HG02840 (cell line): Measurements from ENCODE around the gene FARP1.

ENCODE experiments used
- ATAC-seq: cut with Tn5 transposase; IDR thresholded peaks from one replicate; pipeline ENCODE4 v1.9.1; 2021; ENCODE audit warnings: mild to moderate bottlenecking, moderate library complexity, moderate number of reproducible peaks; ENCODE audit not compliant: unreplicated experiment, low FRiP score

Gene FARP1

DNA sequence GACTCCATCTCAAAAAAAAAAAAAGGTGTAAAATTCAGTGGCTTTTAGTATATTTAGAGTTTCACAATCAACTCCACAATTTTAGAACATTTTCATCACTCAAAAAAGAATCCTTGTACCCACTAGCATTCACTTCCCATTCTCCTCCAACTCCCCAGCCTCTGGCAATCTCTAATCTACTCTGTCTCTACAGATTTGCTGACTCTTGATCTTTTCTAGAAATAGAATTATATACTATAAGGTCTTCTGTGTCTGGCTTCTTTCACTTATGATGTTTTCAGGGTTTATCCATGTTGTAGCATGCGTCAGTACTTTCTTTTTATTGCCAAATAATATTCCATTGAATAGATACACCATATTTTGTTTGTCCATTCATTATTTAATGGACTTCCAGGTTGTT lies 8.0 kb upstream of the FARP1 start:
- no peak for ATAC-seq

DNA sequence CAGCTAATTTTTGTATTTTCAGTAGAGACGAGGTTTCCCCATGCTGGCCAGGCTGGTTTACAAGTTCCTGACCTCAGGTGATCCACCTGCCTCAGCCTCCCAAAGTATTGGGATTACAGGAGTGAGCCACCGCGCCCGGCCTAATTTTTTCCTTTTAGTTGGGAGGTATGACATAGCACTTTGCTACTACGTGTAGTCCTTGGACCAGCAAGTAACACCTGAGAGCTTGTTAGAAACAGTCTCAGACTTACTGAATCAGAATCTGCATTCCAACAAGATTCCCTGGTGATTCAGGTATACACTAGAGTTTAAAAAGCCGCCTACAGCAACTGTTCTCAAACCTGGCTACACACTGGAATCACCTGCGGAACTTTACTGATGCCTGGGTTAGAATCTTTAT lies 1.8 kb upstream of the FARP1 start:
- no peak for ATAC-seq

GRCh38 chr13:98141509-98142379 lies 1.1 kb upstream of the FARP1 start:
- ATAC-seq: no peak

DNA sequence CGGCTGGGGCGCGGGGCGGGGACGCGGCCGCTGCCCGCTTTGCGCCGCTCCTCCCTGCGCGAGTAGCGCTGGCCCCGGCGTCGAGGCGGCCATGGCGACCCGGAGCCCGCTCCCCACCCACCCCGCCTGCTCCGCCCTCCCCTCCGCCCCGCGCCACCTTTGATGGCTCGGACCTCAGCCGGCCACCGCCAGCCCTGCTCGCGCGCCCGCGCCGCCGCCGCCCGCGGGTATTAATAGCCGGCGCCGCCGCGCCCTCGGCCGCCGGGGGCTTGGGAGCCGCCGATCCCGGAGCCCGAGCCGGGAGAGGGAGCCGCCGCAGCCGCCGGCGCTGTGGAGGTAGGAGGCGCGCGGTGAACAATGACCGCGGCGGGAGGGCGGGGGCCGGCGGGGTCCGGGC lies 261 bp downstream of the FARP1 start:
- peak; percentile 13 for ATAC-seq

GRCh38 chr13:98143601-98144026 lies 720 bp downstream of the FARP1 start:
- ATAC-seq: no peak

DNA sequence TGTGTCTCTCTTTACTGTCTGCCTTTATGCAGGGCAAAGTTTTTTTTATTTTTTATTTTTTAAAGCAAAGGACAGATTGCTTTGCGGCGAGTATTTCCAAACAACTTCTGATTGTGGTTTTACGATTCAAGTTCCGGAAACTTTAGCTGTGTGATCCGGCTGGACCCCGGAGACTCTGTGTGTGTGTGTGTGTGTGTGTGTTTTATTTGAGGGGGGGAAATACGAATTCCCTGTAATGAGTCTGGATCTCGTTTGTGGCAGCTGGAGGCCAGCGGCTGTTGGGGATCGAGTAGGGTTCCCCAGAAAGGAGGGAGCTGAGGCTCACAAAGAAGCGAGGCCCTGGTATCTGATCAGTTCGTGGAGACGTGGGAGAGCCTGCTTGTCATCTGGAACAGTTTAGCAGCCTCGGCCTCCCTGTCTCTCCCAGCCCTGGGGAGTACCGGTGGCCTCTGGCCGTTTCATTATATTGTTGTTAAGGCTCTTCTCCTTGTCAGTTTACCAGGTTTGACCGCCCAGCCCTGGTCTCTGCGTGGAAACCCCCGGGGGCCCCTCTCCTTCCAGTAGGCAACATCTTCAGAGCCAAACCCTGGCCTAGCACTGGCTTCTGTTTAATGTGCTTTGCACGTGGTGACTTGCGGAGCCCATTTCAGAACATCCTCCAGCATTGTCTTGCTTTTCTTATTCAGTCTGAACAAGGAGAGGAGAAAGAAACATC lies 1.3 kb downstream of the FARP1 start:
- ATAC-seq: no peak

DNA sequence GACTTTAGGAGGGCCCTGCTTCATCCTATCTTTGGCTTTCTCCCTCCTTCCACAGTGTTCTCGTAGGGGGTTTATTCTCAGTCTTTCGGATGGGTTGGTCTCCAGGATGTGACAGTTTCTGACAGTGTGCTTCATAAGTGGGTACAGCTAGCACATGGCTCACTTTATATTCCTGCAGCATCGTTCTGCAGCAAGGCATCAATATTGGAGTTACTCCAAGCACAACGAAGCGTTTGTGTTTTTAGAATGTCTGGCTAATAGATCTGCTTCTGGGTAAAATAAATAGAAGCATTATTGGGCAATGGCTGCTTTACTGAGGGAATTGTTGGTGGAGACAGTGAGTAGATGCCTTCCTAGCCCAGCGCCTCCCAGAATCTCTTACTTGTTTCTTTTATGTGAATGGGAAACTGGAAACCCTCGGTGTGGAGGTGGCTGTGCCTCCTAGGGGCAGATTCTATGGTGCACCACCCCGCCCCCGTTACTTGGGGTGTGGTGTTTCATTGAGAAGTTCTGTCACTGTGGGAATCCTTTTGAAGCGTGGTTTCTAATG lies 2.0 kb downstream of the FARP1 start:
- no peak for ATAC-seq

GRCh38 chr13:98147521-98147920 lies 4.6 kb downstream of the FARP1 start:
- ATAC-seq: no peak

DNA sequence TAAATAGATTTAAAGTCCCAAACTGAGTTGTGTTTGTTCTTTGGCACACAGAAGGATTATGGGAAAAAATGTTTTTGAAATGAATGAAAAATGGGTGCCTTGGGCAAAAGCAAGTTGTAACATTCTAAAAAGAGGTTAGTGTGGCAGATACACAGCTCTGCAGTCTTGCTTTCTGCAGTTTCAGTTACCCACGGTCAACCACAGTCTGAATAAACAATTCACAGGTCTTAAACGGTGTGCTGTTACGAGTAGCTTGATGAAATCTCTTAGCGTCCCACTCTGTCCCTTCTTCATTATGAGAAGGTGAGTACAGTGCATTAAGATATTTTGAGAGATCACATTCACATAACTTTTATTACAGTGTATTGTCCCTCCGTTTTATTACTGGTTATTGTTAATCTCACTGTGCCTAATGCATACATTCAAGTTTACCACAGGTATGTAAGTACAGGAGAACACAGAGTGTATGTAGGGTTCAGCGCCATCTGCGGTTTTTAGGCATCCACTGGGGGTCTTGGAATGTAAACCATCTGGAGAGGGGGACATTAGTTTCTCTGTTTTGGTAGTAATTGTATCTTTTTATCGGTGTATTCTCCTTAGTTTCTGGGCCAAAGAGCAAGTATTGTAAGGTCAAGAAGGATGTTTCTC lies 8.1 kb downstream of the FARP1 start:
- no peak for ATAC-seq

DNA sequence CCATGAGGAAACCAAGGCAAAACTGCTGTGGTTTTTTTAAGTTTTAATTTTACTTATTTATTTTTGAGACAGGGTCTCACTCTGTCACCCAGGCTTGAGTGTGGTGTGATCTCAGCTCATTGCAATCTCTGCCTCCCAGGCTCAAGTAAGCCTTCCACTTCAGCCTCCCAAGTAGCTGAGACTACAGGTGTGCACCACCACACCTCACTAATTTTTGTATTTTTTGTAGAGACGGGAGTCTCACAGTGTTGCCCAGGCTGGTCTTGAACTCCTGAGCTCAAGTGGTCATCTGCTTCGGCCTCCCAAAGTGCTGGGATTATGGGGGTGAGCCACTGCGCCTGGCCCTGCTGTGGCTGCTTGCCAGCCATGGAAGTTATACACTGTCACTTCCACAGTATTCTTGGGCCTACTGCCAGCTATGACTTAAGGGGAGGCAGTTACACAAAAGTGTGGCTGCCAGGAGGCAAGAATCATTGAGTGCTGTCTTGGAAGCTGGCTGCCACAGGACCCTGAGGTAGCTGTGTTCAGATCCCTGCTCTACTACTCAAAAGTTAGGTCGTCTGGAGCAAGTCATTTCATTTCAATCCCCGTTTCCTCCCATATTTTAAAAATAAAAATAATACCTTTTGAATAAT lies 12.7 kb downstream of the FARP1 start:
- ATAC-seq: no peak

GRCh38 chr13:98156259-98156658 lies 13.4 kb downstream of the FARP1 start:
- ATAC-seq: no peak

GRCh38 chr13:98157188-98157587 lies 14.3 kb downstream of the FARP1 start:
- no peak for ATAC-seq

DNA sequence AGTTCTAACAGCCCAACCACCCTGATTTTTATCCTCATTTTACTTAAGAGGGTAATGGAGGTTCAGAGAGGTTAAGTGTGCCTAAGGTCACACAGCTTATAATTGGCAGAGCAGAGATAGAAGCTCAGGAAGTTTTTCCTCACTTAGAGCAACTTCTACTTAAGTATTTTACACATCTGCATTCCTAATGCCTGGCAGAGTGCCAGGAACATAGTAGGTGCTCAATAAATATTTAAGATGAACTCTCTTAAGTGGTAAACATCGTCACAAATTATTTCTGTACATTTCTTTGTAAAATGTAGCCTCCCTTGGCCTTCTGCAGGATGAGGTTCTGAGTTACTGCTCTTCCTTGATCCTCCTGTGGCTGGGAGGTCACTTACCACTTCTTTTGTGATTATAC lies 14.7 kb downstream of the FARP1 start:
- no peak for ATAC-seq

DNA sequence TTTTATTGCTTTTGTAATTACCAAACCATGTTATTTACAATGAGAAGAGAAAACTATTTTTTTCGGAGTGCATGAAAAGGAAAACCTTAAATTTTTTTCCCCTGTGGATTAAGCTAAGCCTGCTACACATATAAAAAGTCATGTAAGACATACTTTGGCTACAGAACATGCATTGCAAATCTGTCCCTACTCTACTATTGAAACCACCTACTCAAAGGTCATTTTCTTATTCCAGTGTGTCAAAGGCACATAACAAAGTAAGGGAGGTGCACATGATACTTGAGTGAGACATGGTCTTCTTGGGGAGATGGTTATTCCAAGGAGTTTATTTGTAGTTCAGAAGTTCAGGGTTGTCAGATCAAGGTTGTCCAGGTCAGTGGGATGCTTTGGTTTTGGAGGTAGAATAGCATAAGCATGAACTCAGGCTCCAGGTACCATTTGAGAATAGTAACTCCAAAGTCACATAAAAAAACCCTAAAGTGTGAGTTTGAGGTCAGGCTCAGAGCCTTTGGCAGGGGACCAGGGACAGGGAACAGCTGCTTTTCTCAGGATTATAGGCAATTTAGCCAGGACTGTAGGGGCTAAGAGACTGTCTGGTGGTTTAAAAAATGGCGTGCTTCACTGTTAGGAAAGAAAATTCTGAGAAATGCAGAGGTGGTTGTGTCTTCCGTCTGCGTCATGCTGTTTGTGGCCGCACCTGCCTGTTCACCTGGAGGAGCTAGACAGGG lies 15.4 kb downstream of the FARP1 start:
- ATAC-seq: no peak

DNA sequence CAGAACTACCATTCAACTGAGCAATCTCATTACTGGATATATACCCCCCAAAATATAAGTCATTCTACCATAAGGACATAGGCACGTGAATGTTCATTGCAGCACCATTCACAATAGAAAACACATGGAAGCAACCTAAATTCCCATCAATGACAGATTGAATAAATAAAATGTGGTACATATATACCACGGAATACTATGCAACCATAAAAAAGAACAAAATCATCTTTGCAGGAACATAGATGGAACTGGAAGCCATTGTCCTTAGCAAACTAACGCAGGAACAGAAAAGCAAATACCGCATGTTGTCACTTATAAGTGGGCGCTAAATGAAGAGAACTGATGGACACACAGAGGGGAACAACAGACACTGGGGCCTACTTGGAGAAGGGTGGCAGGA lies 20.0 kb downstream of the FARP1 start:
- no peak for ATAC-seq

DNA sequence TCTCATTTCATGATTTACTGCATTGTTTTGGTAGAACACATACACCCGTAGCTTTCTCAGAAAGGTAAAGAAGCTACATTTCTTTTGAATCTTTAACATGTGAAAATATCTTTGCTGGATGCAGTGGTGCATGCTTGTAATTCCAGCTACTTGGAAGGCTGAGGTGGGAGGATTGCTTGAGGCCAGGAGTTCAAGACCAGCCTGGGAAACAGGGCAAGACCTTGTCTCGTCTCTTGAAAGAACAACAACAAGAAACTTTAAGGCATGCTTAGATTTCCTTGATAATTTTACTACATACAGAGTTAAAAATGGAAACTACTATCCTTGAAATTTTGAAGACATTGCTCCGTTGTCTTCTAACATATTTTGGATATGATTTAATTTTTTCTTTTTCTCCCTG lies 26.4 kb downstream of the FARP1 start:
- ATAC-seq: no peak

GRCh38 chr13:98171900-98172589 lies 29.2 kb downstream of the FARP1 start:
- ATAC-seq: no peak

DNA sequence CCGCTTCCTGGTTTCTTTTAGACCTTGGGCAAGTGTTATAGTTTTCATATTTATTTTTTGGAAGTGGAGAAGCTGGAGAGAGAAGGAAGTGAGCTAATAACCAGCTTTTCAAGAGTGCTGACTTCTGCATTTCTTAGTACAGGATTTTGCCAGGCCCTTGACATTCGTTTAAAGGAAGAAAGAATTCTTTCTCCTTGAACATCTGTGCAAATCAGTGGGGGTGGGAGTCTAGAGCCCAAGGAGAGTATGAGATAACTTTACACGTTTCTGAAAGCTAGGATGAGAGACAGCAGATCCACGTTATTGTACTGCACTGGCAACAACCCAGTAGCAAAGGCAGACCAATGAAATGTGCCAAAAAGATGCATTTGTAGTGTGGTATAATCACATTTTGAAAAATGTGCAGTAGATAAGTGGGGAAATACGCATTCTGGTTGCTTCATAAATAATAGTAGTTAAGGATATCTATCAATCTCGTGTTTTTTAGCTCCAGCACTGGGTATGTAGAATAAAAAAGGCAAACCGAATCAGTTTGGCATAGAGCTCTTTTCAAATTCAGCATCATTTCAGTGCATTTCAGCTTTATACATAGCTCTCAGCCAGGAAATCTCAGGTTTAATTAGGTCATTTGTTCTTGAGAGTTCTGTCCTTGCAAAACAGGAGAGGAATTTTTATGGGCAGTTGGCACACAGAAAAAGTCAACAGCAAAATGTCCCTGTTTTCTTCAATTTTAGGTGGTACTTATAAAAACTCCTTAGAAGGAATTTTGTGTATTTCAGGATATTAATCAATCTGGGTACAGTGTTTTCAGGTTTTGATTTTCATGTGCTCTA lies 29.9 kb downstream of the FARP1 start:
- ATAC-seq: no peak
